ENCODE results near the gene GATC.

Gene GATC

DNA sequence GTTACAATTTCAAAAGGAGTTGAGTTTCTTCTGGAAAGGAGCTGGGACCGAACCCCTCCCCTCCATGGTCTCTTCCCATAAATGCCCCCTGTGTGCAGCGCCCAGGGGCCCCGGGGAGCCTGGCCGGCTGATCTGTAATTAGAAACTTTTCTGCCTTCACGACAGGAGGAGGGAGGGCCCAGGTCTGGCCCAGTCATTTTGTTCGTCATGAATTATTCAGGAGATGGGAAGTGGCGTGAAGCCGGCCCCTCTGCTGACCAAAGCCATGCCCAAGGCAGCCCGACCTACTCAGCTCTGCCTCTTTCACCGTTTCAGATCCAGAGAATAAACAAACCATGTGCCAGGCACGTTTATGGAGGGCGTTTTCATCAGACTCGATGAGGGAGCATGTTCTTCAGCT, 44.0 kb upstream of the GATC start:
- 24% methylated on average over 12 of the region's 13 CpGs for WGBS
- no peak overlapping the region for H2AFZ ChIP-seq (ENCODE audit: low read depth, low read length)
- no peaks in the 10 kb centered on the region for H3K36me3 ChIP-seq (ENCODE audit: control insufficient read depth in 1 of 2, insufficient read depth in 2 of 2, low read depth in 1 of 2, low read length in 2 of 2)
- no peak for DNase-seq
- peak overlapping the region in 1 of 2 experiments; percentile 47 for H2BK12ac ChIP-seq (ENCODE audit: low read length in 2 of 2)
- H3K79me1 ChIP-seq (replicated peaks; ENCODE audit: low read length, poor library complexity, severe bottlenecking): no peaks in the 10 kb centered on the region
- no peak overlapping the region for H3K14ac ChIP-seq (ENCODE audit: low read length in 2 of 2)
- H3K4ac ChIP-seq (ENCODE audit: low read depth in 1 of 2, low read length in 2 of 2): no peak overlapping the region
- peaks cover 11 to 37% of the 10 kb centered on the region in 2 experiments for H3K27me3 ChIP-seq (ENCODE audit: control insufficient read depth in 1 of 2, insufficient read depth in 1 of 2, low read length in 2 of 2)
- no peak overlapping the region for H2BK5ac ChIP-seq (ENCODE audit: low read depth, low read length, poor library complexity, severe bottlenecking)
- no peak overlapping the region for H3K27ac ChIP-seq (ENCODE audit: low read length, poor library complexity, severe bottlenecking)
- no peaks in the 10 kb centered on the region for H3K9me3 ChIP-seq (ENCODE audit: control insufficient read depth, low read length)
- H3K23ac ChIP-seq (ENCODE audit: low read length in 2 of 2): no peak overlapping the region
- no peak overlapping the region for H3K9ac ChIP-seq (ENCODE audit: low read length)
- H2BK120ac ChIP-seq (ENCODE audit: low read depth, low read length): no peak overlapping the region
- no peak overlapping the region for H3K4me2 ChIP-seq (ENCODE audit: low read length, poor library complexity, severe bottlenecking)
- H3K4me1 ChIP-seq (ENCODE audit: control insufficient read depth, insufficient read depth, low read depth, low read length): no peaks in the 10 kb centered on the region
- no peak overlapping the region for H2BK15ac ChIP-seq (ENCODE audit: low read depth, poor library complexity, severe bottlenecking)
- H4K8ac ChIP-seq (ENCODE audit: low read length): peak overlapping the region; percentile 0
- no peak overlapping the region for H2AK5ac ChIP-seq (ENCODE audit: low read length, severe bottlenecking)
- peak overlapping the region in 1 of 2 experiments; percentile 5 for H3K18ac ChIP-seq (ENCODE audit: low read depth in 1 of 2, low read length in 2 of 2)
- H4K91ac ChIP-seq (ENCODE audit: low read length): no peak overlapping the region
- H3K4me3 ChIP-seq (ENCODE audit: insufficient read depth in 1 of 2, low read depth in 1 of 2, low read length in 2 of 2): no peak overlapping the region

DNA sequence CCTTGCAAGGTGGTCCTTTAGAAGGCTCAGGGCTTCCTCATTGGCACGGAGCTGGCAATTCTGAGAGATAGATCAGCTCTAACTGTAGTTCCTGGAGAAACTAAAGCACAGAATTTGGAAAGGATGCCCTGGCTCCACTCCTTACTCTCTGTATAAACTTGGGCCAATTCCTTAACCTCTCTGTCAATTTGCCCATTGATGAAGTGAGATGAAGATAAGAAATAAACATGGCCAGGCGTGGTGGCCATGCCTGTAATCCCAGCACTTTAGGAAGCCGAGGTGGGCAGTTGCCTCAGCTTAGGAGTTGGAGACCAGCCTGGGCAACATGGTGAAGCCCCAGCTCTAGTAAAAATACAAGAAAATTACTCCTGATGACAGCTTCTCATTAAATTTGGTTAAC, 42.4 kb upstream of the GATC start:
- DNase-seq: no peak
- Histone ChIP-seq H3K9ac (ENCODE audit: low read length) (no peak overlapping the region), H3K4me1 (ENCODE audit: control insufficient read depth, insufficient read depth, low read depth, low read length) (no peaks in the 10 kb centered on the region), H3K14ac (ENCODE audit: low read length in 2 of 2) (no peak overlapping the region), H3K23ac (ENCODE audit: low read length in 2 of 2) (no peak overlapping the region), H3K9me3 (ENCODE audit: control insufficient read depth, low read length) (no peaks in the 10 kb centered on the region), H2BK15ac (ENCODE audit: low read depth, poor library complexity, severe bottlenecking) (no peak overlapping the region), H3K4me3 (ENCODE audit: insufficient read depth in 1 of 2, low read depth in 1 of 2, low read length in 2 of 2) (no peak overlapping the region), H2AFZ (ENCODE audit: low read depth, low read length) (no peak overlapping the region), H2BK5ac (ENCODE audit: low read depth, low read length, poor library complexity, severe bottlenecking) (no peak overlapping the region), H3K4me2 (ENCODE audit: low read length, poor library complexity, severe bottlenecking) (no peak overlapping the region), H2AK5ac (ENCODE audit: low read length, severe bottlenecking) (no peak overlapping the region), H3K79me1 (replicated peaks; ENCODE audit: low read length, poor library complexity, severe bottlenecking) (no peaks in the 10 kb centered on the region), H4K91ac (ENCODE audit: low read length) (no peak overlapping the region), H3K18ac (ENCODE audit: low read depth in 1 of 2, low read length in 2 of 2) (no peak overlapping the region), H2BK12ac (ENCODE audit: low read length in 2 of 2) (no peak overlapping the region), H4K8ac (ENCODE audit: low read length) (no peak overlapping the region), H2BK120ac (ENCODE audit: low read depth, low read length) (no peak overlapping the region), H3K36me3 (ENCODE audit: control insufficient read depth in 1 of 2, insufficient read depth in 2 of 2, low read depth in 1 of 2, low read length in 2 of 2) (no peaks in the 10 kb centered on the region), H3K27ac (ENCODE audit: low read length, poor library complexity, severe bottlenecking) (no peak overlapping the region), H3K4ac (ENCODE audit: low read depth in 1 of 2, low read length in 2 of 2) (no peak overlapping the region), H3K27me3 (ENCODE audit: control insufficient read depth in 1 of 2, insufficient read depth in 1 of 2, low read length in 2 of 2) (peaks cover 11 to 25% of the 10 kb centered on the region in 2 experiments)
- 88% methylated on average over 3 of the region's 3 CpGs for whole genome bisulfite sequencing

DNA sequence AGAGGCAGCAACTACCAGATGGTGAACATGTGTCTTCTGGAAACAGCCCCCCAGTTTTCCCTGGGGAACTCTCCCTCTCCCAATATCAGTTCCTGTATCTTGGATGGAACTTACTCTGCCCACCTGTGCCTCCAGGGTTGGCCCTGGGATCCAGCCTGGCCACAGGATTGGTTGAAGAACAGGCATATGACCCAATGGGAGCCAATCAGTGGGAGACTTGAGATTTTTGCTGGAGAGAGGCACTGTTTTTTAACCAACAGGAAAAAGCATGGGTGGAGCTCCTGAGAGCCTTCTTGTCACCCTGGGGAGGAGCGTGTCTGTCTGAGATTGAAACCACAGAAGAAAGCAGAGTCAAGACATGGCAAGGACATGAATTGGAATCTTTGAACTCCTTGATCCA, 42.0 kb upstream of the GATC start:
- 88% methylated on average over 1 of the region's 1 CpG for WGBS
- no peak for DNase-seq

DNA sequence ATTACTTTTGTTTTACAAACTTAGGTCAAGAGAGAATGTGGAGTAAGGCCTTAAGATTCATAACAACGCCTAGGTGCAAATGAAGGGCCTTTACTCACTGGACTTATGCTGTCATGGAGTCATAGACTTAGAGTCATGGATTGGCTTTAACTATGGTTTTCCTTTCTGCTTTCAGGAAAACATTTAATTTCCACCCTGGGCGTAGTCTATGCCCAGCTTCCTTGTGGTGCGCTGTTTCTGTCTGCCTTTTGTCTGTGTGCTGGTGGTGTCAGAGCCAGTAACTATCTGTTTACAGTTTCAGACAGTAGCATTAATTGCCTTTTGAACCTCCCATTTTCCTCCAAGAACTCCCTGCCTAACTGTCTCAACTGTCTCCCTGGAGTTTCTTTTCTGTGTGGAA, 40.2 kb upstream of the GATC start:
- Histone ChIP-seq H2BK5ac (ENCODE audit: low read depth, low read length, poor library complexity, severe bottlenecking) (no peak overlapping the region), H3K36me3 (ENCODE audit: control insufficient read depth in 1 of 2, insufficient read depth in 2 of 2, low read depth in 1 of 2, low read length in 2 of 2) (no peaks in the 10 kb centered on the region), H3K27ac (ENCODE audit: low read length, poor library complexity, severe bottlenecking) (no peak overlapping the region), H3K79me1 (replicated peaks; ENCODE audit: low read length, poor library complexity, severe bottlenecking) (no peaks in the 10 kb centered on the region), H3K14ac (ENCODE audit: low read length in 2 of 2) (no peak overlapping the region), H4K8ac (ENCODE audit: low read length) (no peak overlapping the region), H3K4me1 (ENCODE audit: control insufficient read depth, insufficient read depth, low read depth, low read length) (no peaks in the 10 kb centered on the region), H2BK120ac (ENCODE audit: low read depth, low read length) (no peak overlapping the region), H3K23ac (ENCODE audit: low read length in 2 of 2) (no peak overlapping the region), H3K4me2 (ENCODE audit: low read length, poor library complexity, severe bottlenecking) (no peak overlapping the region), H4K91ac (ENCODE audit: low read length) (no peak overlapping the region), H3K18ac (ENCODE audit: low read depth in 1 of 2, low read length in 2 of 2) (no peak overlapping the region), H3K4ac (ENCODE audit: low read depth in 1 of 2, low read length in 2 of 2) (no peak overlapping the region), H2BK12ac (ENCODE audit: low read length in 2 of 2) (no peak overlapping the region), H2AFZ (ENCODE audit: low read depth, low read length) (no peak overlapping the region), H3K27me3 (ENCODE audit: control insufficient read depth in 1 of 2, insufficient read depth in 1 of 2, low read length in 2 of 2) (peaks cover 11 to 20% of the 10 kb centered on the region in 2 experiments), H3K9me3 (ENCODE audit: control insufficient read depth, low read length) (no peaks in the 10 kb centered on the region), H3K4me3 (ENCODE audit: insufficient read depth in 1 of 2, low read depth in 1 of 2, low read length in 2 of 2) (no peak overlapping the region), H3K9ac (ENCODE audit: low read length) (no peak overlapping the region), H2AK5ac (ENCODE audit: low read length, severe bottlenecking) (no peak overlapping the region), H2BK15ac (ENCODE audit: low read depth, poor library complexity, severe bottlenecking) (no peak overlapping the region)
- 93% methylated on average over 2 of the region's 3 CpGs for WGBS
- no peak for DNase-seq

More for the DNA sequence above, 42.0 kb upstream of the GATC start:
- Histone ChIP-seq H3K23ac (ENCODE audit: low read length in 2 of 2) (no peak overlapping the region), H4K8ac (ENCODE audit: low read length) (no peak overlapping the region), H4K91ac (ENCODE audit: low read length) (no peak overlapping the region), H2BK12ac (ENCODE audit: low read length in 2 of 2) (no peak overlapping the region), H3K18ac (ENCODE audit: low read depth in 1 of 2, low read length in 2 of 2) (no peak overlapping the region), H3K4me1 (ENCODE audit: control insufficient read depth, insufficient read depth, low read depth, low read length) (no peaks in the 10 kb centered on the region), H3K79me1 (replicated peaks; ENCODE audit: low read length, poor library complexity, severe bottlenecking) (no peaks in the 10 kb centered on the region), H3K4me3 (ENCODE audit: insufficient read depth in 1 of 2, low read depth in 1 of 2, low read length in 2 of 2) (no peak overlapping the region), H3K4me2 (ENCODE audit: low read length, poor library complexity, severe bottlenecking) (no peak overlapping the region), H2AFZ (ENCODE audit: low read depth, low read length) (no peak overlapping the region), H3K14ac (ENCODE audit: low read length in 2 of 2) (no peak overlapping the region), H2BK5ac (ENCODE audit: low read depth, low read length, poor library complexity, severe bottlenecking) (no peak overlapping the region), H2BK15ac (ENCODE audit: low read depth, poor library complexity, severe bottlenecking) (no peak overlapping the region), H3K9me3 (ENCODE audit: control insufficient read depth, low read length) (no peaks in the 10 kb centered on the region), H3K4ac (ENCODE audit: low read depth in 1 of 2, low read length in 2 of 2) (no peak overlapping the region), H2BK120ac (ENCODE audit: low read depth, low read length) (no peak overlapping the region), H2AK5ac (ENCODE audit: low read length, severe bottlenecking) (no peak overlapping the region), H3K9ac (ENCODE audit: low read length) (no peak overlapping the region), H3K27ac (ENCODE audit: low read length, poor library complexity, severe bottlenecking) (no peak overlapping the region), H3K27me3 (ENCODE audit: control insufficient read depth in 1 of 2, insufficient read depth in 1 of 2, low read length in 2 of 2) (peaks cover 11 to 25% of the 10 kb centered on the region in 2 experiments), H3K36me3 (ENCODE audit: control insufficient read depth in 1 of 2, insufficient read depth in 2 of 2, low read depth in 1 of 2, low read length in 2 of 2) (no peaks in the 10 kb centered on the region)
